HT1080 (cell line): ENCODE measurements around the gene CD96. TPM values are rescaled to one million over a fixed set of nuclear protein-coding genes. Genes with fewer than 3 reads are reported as not detected.
A peak's percentile ranks its signal among the peaks of the same experiment; 100 is the strongest.
"Not testable (repeated sequence)": the region's sequence is repeated elsewhere in the genome, so short reads cannot be mapped to it uniquely, and the experiment has no call there.

Source experiments
- DNase-seq: peaks from one replicate; pipeline ENCODE4 v3.0.0-alpha.2; 2015; ENCODE audit warnings: low read depth
- polyA plus RNA-seq, 2 experiments: library from polyadenylated mRNA; depleted of rRNA; stranded (reverse); fragments of >200 nt; gene quantifications; 2 replicates each; pipeline ENCODE4 v1.2.3, GENCODE V29; 2015
- total RNA-seq: library from RNA; depleted of rRNA; stranded (reverse); fragments of >200 nt; shearing (Covaris generic); gene quantifications from 2 replicates; pipeline ENCODE4 v1.2.3, GENCODE V29; 2014; rRNA removed

CD96 gene
- total RNA-seq = 0.07 and 0.14 TPM in 2 replicates
- 0.07 and 0.09 TPM in 2 replicates for polyA plus RNA-seq (2015; cell fraction: cytosol; rRNA removed)
- polyA plus RNA-seq (2015; cell fraction: nucleus; rRNA removed) = 0.18 and 1.3 TPM in 2 replicates

- DNase-seq = peak; percentile 59
These were observed at the start of gene CD96 for GRCh38 chr3:111541911-111542483. TSS of gene CD96 (plus strand) at chr3:111542197. CDS start at chr3:111542249, 52 bp downstream.

- no peak for DNase-seq
These were observed 48.7 kb upstream of the CD96 start for GRCh38 chr3:111493276-111493675.

- no peak for DNase-seq
These were observed 45.0 kb upstream of the CD96 start for GRCh38 chr3:111496894-111497559.

- no peak for DNase-seq
These were observed 44.0 kb upstream of the CD96 start for GRCh38 chr3:111498022-111498421.

- no peak for DNase-seq
These were observed 35.6 kb upstream of the CD96 start for GRCh38 chr3:111506435-111506834.

GRCh38 chr3:111509308-111509707 lies 32.7 kb upstream of the CD96 start:
- no peak for DNase-seq

- no peak for DNase-seq
These were observed 24.2 kb upstream of the CD96 start for GRCh38 chr3:111517801-111518200.

GRCh38 chr3:111519178-111519855 lies 22.7 kb upstream of the CD96 start:
- DNase-seq = no peak

GRCh38 chr3:111521891-111522290 lies 20.1 kb upstream of the CD96 start:
- DNase-seq = peak; percentile 75

- DNase-seq = not testable (repeated sequence)
These were observed 17.5 kb upstream of the CD96 start for GRCh38 chr3:111524486-111524885.

GRCh38 chr3:111531446-111531845 lies 10.6 kb upstream of the CD96 start:
- DNase-seq = peak; percentile 77

- peak; percentile 86 for DNase-seq
These were observed 7.3 kb upstream of the CD96 start for GRCh38 chr3:111534701-111535100.

GRCh38 chr3:111538111-111538510 lies 3.9 kb upstream of the CD96 start:
- DNase-seq = no peak

- DNase-seq = peak; percentile 72
These were observed 3.3 kb upstream of the CD96 start for GRCh38 chr3:111538681-111539083.

- peak; percentile 39 for DNase-seq
These were observed 2.4 kb upstream of the CD96 start for GRCh38 chr3:111539351-111540331.

- no peak for DNase-seq
These were observed 606 bp upstream of the CD96 start for GRCh38 chr3:111541391-111541790.

GRCh38 chr3:111542611-111543300 lies 759 bp downstream of the CD96 start:
- no peak for DNase-seq

GRCh38 chr3:111545349-111545748 lies 3.4 kb downstream of the CD96 start:
- no peak for DNase-seq

- no peak for DNase-seq
These were observed 5.6 kb downstream of the CD96 start for GRCh38 chr3:111547631-111548030.

- peak; percentile 40 for DNase-seq
These were observed 6.1 kb downstream of the CD96 start for GRCh38 chr3:111548092-111548491.

GRCh38 chr3:111548756-111549155 lies 6.8 kb downstream of the CD96 start:
- no peak for DNase-seq
